Measurements from ENCODE around the gene TNK1.

GRCh38 chr17:7398612-7399011 lies 17.7 kb downstream of the TNK1 start:
- TF ChIP-seq TAF1 (IDR thresholded peaks at IDR 0.05; ENCODE audit: low read depth), result no peak
- TF ChIP-seq, protein P1, sequence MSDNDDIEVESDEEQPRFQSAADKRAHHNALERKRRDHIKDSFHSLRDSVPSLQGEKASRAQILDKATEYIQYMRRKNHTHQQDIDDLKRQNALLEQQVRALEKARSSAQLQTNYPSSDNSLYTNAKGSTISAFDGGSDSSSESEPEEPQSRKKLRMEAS (IDR thresholded peaks at IDR 0.05), result no peak
- TF ChIP-seq TCF12 (IDR thresholded peaks at IDR 0.05; ENCODE audit: low read depth), result no peak
